GM03348 (cell line): Measurements from ENCODE around the gene DNAJC7.

Experiments used
- DNase-seq: peaks from one replicate; pipeline ENCODE4 v3.0.0; 2012; ENCODE audit warnings: low spot score

The DNAJC7 gene, protein sequence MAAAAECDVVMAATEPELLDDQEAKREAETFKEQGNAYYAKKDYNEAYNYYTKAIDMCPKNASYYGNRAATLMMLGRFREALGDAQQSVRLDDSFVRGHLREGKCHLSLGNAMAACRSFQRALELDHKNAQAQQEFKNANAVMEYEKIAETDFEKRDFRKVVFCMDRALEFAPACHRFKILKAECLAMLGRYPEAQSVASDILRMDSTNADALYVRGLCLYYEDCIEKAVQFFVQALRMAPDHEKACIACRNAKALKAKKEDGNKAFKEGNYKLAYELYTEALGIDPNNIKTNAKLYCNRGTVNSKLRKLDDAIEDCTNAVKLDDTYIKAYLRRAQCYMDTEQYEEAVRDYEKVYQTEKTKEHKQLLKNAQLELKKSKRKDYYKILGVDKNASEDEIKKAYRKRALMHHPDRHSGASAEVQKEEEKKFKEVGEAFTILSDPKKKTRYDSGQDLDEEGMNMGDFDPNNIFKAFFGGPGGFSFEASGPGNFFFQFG

DNA sequence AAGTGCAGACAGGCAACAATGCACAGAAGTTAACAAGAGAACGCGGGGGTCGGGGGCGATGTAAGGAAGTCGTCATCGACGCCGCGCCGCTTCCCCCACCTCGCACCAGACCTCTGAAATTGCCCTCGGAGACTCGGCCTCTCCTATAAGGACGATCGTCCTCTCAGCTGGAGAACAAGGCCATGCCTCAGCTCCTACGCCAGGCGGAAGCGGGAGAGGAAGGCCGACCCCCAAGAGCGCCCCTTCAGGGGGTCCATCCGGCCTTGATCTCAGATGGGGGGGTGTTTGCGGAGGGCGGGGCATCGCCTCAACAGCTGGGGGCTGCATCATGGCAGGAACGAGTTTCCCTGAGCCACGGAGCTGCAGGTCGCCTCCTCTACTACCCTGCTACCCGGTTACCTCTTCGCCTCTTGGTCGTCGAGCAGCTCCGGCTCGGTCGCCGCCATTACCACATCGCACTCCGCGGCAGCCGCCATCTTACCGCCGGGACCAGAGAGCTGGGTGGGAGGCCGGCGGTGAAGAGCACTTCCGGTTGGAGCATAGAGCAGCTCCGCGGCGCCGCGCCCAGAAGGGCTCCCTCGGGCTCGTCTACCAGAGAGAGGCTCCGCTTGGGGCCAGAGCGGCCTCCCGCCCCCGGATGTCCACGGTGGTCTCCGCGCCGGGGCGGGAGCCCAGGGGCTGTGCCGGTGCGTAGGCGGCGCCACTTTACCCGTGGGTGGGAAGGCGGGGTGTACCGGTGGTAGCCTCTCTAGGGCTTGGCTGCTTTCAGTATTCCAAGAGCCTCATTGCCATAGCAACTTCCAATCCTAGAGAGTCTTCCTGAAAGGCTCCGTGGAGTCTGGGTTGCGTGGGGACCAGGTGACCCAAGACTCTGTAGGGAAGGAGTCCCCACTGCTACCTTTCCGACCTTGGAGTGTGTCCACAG, at the start of gene DNAJC7:
Gene DNAJC7 (minus strand): TSS at position 499 of the 925 bp plus-strand sequence. CDS start 23 bp downstream, at position 476.
- peak; percentile 96 for DNase-seq

DNA sequence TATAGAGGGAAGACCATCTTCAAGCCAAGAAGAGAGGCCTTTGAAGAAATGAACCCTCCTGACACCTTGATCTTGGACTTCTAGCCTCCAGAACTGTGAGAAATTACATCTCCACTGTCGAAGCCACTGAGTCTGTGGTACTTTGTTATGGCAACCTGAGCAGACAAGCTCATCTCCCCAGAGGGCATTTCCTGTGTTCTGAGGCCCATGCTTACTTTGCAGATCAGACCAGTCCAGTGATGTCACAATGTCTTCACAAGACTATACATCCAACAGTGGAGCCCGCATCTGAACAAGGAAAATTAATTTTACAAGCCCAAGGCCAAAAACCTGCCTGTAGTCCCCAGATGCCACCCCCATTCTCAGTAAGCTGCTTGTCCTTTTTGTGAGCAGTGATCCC, 48.0 kb upstream of the DNAJC7 start:
- no peak for DNase-seq

DNA sequence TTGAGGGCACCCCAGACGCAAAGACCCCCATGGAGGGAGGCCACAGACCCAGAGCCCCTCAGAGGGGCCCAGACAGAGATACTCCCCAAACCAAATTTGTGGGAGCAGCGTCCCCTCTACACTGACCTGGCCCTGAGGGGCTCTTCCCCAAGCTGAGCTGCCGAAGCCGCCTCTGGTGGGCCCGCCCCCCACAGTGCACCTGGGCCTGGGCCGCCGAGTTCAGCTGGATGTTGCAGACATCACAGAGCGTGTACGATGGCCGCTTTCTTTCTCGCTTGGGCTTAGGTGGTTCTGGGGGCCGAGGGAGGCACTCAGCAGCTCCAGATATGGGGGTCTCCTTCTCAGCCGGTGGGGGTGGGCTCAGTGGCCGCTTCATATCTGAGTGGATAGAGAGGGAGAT, 45.4 kb upstream of the DNAJC7 start:
- no peak for DNase-seq

DNA sequence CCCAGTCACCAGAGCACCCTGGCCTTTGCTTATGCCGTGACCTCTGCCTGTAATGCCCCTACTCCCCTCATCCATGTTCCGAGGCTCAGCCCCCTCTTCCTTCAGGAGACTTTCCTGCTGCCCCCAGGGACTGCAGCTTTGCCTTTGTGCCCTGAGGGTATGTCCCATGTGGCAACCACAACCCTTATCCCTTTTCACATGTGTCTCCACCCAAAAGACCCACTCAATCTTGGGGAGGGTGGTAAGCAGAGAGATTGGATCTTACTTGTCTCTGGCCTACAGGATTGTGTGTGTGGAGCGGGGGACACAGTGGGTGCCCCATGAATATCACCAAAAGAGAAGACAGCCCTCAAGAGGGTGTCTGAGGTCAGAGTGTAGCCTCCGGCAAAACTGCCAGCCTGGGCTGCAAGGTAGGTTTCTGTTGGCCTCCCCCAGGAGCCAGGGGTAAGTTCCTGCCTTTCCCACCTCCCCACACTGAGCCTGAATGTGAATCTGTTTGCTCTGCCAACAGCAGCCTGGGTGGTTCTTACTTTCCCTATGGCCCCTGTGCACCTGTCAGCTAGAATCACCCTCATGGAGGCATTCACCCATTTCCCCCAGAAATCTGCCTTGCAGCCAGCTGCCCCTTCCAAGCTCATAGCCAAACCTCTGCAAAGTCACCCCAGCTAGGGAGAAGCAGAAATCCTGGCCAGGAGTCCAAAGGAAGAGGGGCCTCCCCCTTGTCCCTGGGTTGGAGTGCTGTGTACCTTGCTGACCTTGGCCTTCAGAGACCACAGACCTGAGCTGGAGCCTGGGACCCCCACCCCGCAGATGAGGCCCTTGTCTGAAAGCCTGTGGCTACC, 44.6 kb upstream of the DNAJC7 start:
- DNase-seq = no peak

DNA sequence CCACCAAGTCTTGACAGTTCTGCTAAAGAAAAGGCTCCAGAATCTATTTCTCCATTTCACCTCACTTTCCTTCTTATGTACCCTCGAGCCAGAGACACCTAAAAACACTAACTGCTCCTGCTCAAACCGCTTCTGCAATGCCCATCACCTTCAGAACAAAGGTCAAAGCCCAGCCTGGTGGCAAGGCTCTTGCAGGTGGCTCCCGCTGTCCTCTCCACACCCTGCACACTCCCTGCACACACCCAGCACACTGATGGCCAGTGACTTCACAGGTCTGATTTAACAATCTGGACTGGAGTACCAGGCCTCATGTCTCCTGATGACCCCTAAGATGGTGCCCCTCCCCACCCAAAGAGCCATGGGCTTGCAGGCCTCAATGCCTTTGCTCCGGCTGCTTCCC, 43.0 kb upstream of the DNAJC7 start:
- no peak for DNase-seq

DNA sequence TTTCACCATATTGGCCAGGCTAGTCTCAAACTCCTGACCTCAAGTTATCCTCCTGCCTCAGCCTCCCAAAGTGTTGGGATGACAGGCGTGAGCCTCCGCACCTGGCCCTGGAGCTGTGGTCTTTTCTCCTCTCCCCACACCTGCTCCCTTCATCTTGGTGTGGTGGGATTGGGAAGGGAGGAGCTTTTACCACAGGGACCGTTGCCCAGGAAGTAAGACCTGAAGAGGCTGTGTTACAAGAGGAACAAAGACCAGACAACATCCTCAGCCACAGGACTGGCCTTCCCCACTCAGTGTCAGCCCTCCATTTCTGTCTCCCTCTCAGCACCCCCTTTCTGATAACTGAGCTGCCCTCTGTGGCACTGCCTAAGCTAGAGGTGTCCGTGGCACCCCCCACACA, 42.6 kb upstream of the DNAJC7 start:
- DNase-seq = no peak

DNA sequence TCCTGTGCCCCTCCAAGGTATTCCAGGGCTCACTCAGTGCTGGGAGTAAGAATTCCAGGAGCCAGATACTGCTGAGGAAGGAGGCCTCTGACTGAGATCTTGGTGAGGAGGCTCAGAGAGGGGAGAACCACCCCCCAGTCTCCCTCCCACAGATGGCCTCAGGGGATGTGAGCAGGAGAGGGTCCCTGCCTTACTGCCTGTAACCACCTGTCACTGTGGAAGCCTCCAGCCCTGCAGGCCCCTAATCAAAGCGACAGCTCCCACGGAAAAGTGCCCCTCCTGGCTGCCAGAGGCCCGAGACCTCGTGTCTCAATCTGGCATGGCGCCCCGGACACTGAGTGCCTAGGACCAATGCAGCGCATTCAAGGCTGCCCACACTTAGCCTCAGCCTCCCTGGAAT, 40.8 kb upstream of the DNAJC7 start:
- DNase-seq = no peak

DNA sequence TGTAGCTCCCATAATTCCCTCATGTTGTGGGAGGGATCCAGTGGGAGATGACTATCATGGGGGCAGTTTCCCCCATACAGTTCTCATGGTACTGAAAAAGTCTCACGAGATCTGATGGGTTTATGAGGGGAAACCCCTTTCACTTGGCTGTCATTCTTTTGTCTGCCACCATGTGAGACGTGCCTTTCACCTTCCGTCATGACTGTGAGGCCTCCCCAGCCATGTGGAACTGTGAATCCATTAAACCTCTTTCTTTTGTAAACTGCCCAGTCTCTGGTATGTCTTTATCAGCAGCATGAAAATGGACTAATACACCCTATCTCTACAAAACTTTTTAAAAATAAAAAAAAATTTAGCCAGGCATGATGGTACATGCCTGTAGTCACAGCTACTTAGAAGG, 39.4 kb upstream of the DNAJC7 start:
- DNase-seq = no peak

DNA sequence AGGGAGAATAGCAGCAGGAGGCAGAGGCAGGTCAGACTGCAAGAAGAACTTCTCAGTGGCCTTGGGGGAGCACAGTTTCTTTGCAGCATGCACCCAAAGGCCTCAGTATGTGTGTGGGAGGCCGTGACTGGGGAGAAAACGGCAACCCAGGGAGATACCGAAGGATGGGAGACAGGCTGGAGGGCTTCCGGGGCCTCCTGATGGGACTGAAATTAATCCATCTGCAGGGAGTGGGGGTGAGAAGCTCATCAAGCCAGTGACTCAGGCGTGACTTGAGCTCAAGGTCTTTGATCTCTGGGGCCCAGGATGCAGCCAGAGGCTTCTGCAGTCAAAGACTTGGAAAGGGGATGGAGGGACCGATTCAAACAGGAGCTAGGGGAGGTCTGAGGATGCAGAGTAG, 38.3 kb upstream of the DNAJC7 start:
- no peak for DNase-seq

DNA sequence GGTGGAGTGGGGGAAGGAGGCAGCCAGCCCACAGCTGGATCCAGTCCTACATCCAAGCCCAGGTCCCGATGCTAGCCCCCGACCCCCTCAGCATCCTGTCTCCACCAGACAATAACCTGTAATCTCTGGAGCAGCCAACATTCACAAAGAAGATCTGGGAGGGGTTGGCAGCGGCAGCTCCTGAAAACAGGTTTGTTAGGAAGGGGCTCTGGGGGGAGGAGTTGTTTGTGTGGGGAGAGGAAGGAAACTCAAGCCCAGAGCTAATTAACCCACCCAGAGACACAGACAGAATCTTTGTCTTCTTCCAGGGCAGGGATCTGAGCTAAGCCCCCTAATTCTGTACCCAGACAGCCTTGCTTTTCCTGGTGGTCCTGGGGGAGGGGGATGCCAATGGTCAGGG, 37.8 kb upstream of the DNAJC7 start:
- no peak for DNase-seq

DNA sequence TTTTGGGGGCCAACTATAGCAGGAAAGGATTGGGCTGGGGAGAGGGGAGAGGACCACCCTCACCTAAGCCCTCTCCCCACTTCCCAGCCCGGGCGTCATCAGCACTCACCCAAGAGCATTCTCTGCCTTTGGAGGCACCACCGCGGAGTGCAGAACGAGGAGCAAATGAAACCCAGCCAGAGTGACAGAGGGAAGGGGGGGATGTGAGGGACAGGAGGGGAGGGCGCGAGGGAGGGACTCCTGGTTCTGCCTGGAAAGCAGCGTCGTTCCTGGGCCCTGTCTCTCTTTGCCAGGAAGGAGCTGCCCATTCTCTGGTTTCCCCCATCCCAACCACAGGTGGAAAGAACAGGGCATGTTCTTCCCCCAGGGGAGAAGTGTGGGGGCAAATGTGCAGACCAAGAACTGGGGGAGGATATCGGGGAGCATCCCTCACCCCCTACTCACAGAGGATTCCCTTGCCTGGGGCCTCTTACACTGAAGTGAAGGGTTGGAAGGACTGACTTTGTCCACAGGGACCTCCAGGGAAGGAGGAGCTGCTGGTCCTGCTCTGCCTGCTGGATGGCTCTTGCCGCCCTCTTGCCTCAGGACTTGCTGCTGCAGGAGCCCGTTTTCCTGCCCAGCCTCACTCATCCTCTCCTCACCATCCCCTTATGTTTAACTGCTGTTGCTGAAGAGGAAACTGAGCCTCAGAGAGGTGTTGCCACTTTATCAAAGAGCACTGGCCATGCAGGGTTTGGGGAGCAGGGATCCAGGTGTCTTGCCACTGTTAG, 36.7 kb upstream of the DNAJC7 start:
- no peak for DNase-seq

DNA sequence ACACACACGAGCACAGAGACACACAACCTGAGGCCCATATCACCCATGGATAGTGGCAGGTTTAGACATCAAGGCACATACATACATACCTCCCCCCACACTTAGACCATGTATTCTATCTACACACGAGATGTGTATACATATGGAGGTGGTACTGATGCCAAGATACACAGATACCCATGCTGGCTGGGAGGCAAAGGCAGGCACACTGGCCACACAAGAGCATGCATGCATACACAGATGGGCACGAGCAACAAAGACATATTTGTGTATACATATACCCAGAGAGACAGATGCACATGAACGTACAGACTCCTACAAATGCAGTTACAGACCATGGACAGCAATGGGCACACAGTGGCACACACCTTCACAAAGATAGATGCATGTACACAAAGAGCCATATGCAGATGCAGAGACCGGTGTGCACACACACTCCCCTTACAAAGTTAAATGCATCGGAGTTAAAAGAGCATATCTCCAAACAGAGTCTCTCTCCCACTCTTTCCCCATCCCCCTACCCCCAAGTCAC, 35.2 kb upstream of the DNAJC7 start:
- no peak for DNase-seq

DNA sequence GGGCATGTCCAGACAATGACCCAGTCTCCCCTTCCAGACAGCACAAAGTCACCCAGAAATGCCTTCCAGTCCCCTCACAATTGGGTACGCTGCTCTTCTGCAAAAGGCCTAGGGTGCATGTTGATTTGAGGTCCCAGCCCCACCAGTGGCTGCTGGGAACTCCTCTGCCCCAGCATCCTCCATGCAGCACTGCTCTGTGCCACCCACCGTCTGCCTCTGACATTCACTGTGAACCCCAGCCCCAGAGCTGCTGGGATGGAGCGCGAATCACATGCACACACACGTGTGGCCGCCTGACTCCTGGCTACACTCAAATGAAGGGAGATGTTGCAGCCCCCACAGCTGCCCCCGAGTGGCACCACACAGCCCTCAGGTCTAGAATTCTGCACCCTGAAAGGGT, 34.4 kb upstream of the DNAJC7 start:
- DNase-seq = no peak

DNA sequence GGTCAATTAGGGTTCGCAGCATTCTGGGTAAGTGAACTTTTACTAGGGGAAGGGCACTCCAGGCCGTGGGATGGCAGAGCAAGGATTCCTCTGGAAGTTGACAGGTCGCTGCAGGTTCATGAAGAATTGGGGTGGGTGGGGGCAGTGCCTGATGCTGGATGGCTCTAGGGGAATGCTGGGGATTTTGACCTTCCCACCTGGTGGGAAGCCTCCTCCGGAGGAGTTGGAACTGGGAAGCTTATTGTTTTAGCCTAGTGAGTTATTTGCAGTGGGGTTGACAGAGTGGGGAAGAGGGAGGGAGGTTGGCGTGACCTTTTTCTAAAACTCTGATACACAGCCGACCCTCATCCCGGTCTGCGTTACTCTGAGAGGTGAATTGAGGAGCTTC, 33.8 kb upstream of the DNAJC7 start:
- no peak for DNase-seq

DNA sequence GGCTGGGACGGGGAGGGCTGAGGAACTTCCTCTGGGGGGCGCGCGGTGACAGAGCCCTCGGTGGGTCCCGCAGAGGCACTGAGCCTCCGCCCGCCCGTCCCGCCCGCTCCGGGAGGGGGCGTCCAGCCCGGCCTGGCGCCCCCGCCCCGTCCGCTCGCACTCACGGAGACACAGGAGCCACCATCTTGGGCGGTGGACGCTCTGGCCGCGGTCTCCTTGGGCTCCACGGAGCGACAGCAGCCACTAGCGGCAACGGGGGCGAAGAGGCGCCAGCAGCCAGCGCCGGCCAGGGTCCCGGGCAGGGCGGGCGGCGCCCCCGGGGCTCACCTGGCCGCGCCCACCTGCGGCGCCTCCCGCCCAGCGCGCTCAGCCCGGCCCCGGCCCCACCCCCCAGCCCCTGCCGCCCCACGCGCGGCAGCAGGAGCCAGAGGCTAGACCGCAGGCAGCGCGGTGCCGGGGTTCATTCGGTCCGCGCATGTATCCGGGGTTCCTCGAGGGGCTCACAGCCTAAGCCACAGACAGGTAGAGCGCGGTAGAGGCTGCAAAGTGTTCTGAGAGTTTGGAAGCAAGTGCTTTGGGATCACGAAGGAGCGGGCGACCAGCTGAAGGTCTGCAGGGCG, 33.3 kb upstream of the DNAJC7 start, which contains the start of gene C17orf113:
Gene C17orf113 (minus strand): TSS at position 209 of the 620 bp plus-strand sequence. CDS start 7,225 bp downstream, outside the sequence.
- peak; percentile 73 for DNase-seq

DNA sequence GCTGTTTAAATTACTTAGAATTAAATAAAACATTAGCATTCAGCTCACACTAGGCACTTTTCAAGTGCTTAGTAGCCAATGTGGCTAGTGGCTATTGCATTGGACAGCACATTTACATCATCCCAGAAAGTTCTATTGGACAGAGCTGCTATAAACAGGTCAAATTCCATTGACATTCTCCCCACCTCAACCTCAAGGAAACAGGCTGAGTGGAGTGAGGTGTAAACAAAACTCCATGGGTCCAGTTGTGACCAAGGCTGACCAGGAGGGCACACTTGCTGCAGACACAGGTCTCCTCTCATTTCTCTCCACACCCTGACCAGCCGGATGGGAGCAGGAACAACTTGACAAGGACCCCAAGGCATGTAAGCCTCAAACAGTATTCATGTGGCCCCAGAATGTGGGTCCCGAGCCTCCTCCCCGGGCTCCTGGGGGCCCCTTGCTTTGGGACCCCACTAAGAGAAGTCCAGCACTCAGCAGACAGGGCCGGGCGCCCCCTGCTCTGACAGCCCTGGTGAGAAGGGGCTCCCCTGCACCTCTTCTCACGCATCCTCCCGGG, 32.7 kb upstream of the DNAJC7 start:
- DNase-seq = no peak

DNA sequence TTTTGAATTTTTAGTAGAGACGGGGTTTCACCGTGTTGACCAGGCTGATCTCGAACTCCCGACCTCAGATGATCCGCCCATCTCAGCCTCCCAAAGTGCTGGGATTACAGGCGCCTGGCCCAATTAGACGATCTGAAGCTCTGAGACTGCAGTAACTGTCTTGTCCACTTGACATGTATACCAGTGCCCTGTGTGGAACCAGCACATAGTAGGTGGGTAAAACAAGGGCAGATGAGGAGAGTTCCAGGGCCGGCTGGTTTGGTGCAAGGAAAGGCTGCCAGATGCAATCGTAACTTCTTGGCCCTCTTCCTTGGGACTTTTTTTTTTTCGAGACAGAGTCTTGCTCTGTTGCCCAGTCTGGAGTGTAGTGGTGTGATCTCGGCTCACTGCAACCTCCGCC, 30.1 kb upstream of the DNAJC7 start:
- DNase-seq = no peak

DNA sequence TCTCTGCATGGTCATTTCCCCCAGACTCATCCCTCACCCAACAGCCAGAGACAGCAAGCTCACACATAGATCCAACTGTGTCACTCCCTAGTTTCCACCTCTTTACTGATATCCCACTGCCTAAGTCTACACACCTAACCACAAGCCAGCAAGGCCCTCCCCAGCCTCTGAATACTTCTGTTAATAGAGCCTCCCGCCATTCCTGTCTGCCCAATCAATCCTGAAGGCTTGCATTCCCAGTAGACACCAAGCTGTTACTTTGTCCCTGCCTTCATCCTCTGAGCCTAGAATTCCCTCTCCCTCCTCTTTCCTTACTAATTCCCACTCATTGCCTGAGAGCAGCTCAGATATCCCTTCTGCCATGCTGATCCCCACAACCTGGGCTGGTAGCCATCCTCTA, 28.5 kb upstream of the DNAJC7 start:
- DNase-seq = no peak

DNA sequence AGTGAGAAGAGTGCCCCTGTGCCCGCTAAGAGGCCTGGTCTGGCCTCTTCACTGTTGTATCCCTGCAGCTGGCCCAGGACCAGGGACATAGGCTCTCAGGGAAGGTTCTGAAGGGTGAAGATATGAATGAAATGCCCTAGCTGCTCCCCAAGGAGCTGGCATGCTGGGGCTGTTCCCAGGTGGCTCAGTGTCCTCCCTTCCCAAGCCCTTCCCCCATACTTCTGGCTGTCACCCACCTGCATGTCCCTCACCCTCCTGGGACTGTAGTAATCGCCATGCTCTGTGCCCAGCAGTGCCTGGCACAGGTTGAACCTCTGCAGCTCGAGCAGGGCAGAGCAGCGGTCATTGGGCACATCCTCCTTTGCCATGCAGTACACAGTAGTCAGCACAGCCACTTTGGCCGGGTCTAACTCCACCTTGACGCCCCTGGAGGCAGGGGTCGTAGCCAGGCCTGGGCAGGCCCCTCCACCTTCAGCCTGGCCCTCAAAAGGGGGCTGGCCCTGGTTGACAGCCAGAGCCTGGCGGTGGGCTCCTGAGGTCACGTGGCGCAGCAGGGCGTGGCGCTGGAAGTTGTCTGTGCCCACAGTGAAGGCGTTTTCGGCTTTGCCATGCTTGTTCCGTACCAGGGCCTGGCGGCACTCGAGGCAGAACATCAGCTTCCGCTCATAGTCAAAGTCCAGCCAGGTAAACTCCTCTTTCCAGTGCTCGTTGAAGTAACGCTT, 25.5 kb upstream of the DNAJC7 start:
- DNase-seq = no peak
